GM13977 (cell line): ENCODE data around the gene PRXL2B.

ENCODE experiments used
- DNase-seq: peaks from one replicate; pipeline ENCODE4 v3.0.0; 2012; ENCODE audit warnings: low spot score
- CTCF ChIP-seq: IDR thresholded peaks from 2 replicates; pipeline ENCODE4 v1.5.1; 2012; ENCODE audit warnings: mild to moderate bottlenecking, control low read depth; ENCODE audit not compliant: insufficient read depth; ENCODE audit errors: extremely low read depth, missing control alignments
- in situ Hi-C: fragments of 300-500 bp; cut with MboI; formaldehyde crosslinking; loops from one replicate; pipeline ENCODE4 v1.12.0; 2022; ENCODE audit warnings: low sequenced_read_pairs, low pct_unique_long_range_greater_than_20kb, mixed read lengths, inconsistent platforms; ENCODE audit not compliant: unreplicated experiment

Gene PRXL2B

GRCh38 chr1:2556678-2557481 is 29.7 kb upstream of the PRXL2B start:
- in situ Hi-C loops: no loop called here
- peak; percentile 73 for DNase-seq
- no peak for TF ChIP-seq CTCF

- in situ Hi-C loops: no loop called here
- no peak for TF ChIP-seq CTCF
- no peak for DNase-seq
Observed at GRCh38 chr1:2557482-2558400, 28.8 kb upstream of the PRXL2B start.

GRCh38 chr1:2558420-2558819 is 28.2 kb upstream of the PRXL2B start:
- TF ChIP-seq CTCF: no peak
- in situ Hi-C loops: no loop called here
- DNase-seq: no peak

GRCh38 chr1:2558861-2559260 is 27.7 kb upstream of the PRXL2B start:
- DNase-seq: no peak
- no peak for TF ChIP-seq CTCF
- in situ Hi-C loops: no loop called here

GRCh38 chr1:2559509-2560298 is 26.9 kb upstream of the PRXL2B start:
- in situ Hi-C loops: no loop called here
- no peak for TF ChIP-seq CTCF
- no peak for DNase-seq
